ENCODE data around the gene BAG5.

The BAG5 gene

DNA sequence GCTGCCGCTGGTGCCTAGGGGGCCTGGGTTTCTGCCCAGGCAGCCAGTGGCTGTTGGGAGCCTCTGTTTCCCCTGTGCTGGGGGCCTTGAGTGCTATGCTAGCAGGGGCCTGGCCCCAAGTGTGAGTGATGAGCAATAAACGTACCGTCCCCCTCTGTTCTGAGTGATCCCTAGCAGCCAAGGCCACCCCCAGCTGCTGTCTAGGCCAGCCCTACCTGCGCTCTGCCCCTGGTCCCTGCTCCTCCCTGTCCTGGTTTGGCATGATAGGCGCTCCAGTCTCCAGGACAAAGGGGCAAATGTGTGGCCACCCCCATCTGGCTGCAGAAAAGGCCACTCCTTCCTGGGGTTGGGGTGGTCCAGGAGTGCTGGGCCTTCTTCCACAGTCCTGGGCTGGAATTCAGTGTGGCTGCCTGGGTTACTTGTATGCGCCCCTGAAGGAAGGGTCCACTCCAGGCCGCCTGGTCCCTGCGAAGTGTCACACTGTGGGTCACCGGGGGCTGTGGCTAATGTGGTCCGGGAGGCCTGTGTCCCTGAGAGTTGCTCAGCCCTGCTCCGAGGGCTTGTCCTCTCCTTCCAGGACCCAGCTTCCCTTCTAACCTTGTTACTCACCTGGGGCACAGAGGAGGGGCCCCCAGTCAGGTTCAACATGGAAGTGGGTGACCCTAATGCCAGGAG, 26.4 kb downstream of the BAG5 start:
- no peak for DNase-seq (ENCODE audit: low read depth, low spot score)
- TF ChIP-seq CTCF (IDR thresholded peaks at IDR 0.05; ENCODE audit: insufficient read depth, low read length, missing control alignments): no peak
- no peak overlapping the region for H3K4me3 ChIP-seq (ENCODE audit: low read depth, low read length)
- ChIA-PET POLR2A (no interaction called here), CTCF (interaction anchor here (1.6 to 20.9 kb wide), 2 partner anchors 11 to 16 kb away, joined by 8 to 368 read pairs; partner anchors contain the start of gene CKB)

DNA sequence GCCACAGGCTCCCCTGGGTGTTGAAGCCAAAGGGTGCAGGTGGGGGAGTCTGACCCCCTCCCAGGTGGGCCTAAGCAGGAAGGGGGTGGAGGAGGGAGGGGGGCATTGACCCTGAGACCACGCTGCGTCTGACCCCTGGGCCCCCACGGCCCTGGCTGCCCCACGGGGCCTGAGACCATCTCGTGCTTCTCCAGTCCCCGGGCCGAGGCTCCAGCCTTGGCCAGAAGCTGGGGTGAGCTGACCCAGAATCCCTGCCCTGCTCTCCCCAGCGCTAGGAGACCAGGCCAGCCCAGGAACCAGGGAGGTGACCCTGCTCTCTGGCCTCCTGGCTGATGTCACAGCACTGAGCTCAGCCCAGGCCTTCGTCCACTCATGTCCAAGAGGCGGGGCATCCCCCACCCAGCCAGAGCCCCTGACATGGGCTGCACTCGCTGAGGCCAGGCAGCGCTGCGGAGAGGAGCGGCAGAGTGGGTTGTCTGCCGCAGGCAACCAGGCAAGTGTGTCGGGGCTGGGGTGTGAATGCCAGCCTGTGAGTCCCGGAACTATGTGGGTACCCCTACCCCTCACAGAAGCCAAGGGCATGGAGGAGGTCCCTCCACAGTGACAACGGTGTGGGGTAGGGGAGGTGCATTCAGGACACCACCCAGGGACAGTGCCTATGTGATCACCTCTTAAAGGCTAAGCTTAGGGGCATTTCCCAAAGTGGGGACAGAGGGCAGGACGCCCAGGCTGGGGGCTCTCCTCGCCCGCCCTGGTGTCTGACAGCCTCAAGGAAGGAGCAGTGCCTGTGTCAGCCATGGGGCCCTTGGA, 27.2 kb downstream of the BAG5 start:
- POLR2A ChIA-PET: no interaction called here
- no peak overlapping the region for H3K4me3 ChIP-seq (ENCODE audit: low read depth, low read length)
- CTCF ChIA-PET: interaction anchor here (1.4 to 20.9 kb wide), 2 partner anchors 16 to 143 kb away, joined by 3 to 368 read pairs; partner anchors contain the start of gene CKB
- no peak for TF ChIP-seq CTCF (IDR thresholded peaks at IDR 0.05; ENCODE audit: insufficient read depth, low read length, missing control alignments)
- DNase-seq (ENCODE audit: low read depth, low spot score): no peak

DNA sequence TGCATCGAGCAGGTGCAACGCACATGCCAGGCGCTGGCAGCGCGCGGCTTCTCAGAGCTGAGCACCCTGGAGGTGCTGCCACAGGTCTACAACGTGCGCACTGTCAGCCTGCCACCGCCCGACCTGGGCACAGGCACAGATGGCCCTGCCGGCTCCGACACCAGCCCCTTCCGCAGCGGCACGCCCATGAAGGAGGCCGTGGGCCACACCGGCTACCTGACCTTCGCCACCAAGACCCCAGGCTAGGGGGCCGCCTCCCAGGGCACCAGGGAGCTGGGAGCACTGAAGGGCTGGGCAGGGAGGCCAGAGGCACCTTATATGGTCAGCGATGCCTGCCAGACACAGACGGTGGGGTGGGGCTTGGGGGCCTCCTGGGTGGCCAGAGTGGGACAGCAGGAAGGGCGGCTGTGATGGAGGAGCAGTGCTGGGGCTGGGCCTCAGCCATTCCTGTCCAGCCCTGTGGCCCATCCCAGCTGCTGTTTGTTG, 27.8 kb downstream of the BAG5 start:
- CTCF ChIA-PET: interaction anchor here (1.4 to 20.9 kb wide), 2 partner anchors 15 to 143 kb away, joined by 3 to 368 read pairs; partner anchors contain the start of gene CKB

GRCh38 chr14:103533999-103534575, 28.4 kb downstream of the BAG5 start:
- TF ChIP-seq CTCF (IDR thresholded peaks at IDR 0.05; ENCODE audit: insufficient read depth, low read length, missing control alignments): no peak
- CTCF ChIA-PET: interaction anchor here (0.8 to 1.4 kb wide), 2 partner anchors 15 to 142 kb away, joined by 3 read pairs; no protein-coding TSS in a partner anchor
- POLR2A ChIA-PET: no interaction called here
- no peak for DNase-seq (ENCODE audit: low read depth, low spot score)
- H3K4me3 ChIP-seq (ENCODE audit: low read depth, low read length): no peak overlapping the region

More for the DNA sequence above, 27.8 kb downstream of the BAG5 start:
- POLR2A ChIA-PET: no interaction called here
- no peak for DNase-seq (ENCODE audit: low read depth, low spot score)
- no peak for TF ChIP-seq CTCF (IDR thresholded peaks at IDR 0.05; ENCODE audit: insufficient read depth, low read length, missing control alignments)
- no peak overlapping the region for H3K4me3 ChIP-seq (ENCODE audit: low read depth, low read length)

DNA sequence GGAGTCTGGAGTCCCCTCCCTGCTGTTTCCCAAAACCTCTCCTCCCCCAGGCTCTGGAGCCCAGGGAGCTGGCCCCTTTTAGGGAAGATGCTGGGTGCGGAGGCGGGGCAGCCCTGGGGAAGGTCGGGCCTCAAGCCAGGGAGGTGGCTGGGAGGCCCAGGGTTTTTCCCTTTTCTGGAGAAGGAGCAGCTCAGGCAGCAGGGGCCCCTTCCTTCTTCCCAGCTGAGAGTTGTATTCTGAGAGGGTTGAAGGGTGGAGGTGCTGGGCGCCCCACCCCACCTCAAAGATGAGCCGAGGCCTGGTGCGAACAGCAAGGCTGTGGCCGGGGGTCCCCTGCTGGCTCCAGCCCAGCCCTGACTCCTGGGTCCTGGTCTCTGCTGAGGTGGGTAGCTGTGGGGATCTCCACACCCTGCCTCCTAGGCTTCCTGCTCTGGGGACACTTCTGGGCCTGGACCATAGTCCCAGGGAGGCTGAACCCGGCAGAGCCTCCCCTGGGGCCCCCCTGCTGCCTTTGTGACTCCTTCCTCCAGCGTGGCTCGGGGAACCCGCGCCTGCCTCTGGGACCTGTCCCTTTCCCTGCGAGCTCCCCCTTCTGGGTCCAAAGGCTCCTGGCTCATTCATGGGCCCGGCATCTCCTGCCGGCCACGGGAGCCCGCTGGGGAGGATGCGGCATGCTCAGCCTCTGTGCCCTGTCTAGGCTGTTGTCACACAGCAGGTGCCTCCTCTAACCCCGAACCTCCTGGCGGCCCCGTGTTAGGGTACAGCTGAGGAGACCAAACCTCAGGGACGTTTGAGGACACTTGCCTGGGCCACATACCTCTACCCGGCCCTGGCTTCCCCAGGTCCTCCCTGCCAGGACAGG, 29.1 kb downstream of the BAG5 start:
- CTCF ChIA-PET: interaction anchor here (0.8 to 7.3 kb wide), 3 partner anchors 13 to 141 kb away, joined by 3 to 89 read pairs (median 3); no protein-coding TSS in a partner anchor
- POLR2A ChIA-PET: no interaction called here
- TF ChIP-seq CTCF (IDR thresholded peaks at IDR 0.05; ENCODE audit: insufficient read depth, low read length, missing control alignments): no peak

More for the DNA sequence above, 29.1 kb downstream of the BAG5 start:
- DNase-seq (ENCODE audit: low read depth, low spot score): no peak
- no peak overlapping the region for H3K4me3 ChIP-seq (ENCODE audit: low read depth, low read length)

All from AG04449 (cell line).